Ramos (cell line): ENCODE data around the gene RGS14.

Source experiments
- in situ Hi-C: fragments of 300-500 bp; cut with MboI; formaldehyde crosslinking; loops from one replicate; pipeline ENCODE4 v1.14.3; 2022; ENCODE audit warnings: low sequenced_read_pairs; ENCODE audit not compliant: unreplicated experiment

RGS14 gene, protein sequence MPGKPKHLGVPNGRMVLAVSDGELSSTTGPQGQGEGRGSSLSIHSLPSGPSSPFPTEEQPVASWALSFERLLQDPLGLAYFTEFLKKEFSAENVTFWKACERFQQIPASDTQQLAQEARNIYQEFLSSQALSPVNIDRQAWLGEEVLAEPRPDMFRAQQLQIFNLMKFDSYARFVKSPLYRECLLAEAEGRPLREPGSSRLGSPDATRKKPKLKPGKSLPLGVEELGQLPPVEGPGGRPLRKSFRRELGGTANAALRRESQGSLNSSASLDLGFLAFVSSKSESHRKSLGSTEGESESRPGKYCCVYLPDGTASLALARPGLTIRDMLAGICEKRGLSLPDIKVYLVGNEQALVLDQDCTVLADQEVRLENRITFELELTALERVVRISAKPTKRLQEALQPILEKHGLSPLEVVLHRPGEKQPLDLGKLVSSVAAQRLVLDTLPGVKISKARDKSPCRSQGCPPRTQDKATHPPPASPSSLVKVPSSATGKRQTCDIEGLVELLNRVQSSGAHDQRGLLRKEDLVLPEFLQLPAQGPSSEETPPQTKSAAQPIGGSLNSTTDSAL

DNA sequence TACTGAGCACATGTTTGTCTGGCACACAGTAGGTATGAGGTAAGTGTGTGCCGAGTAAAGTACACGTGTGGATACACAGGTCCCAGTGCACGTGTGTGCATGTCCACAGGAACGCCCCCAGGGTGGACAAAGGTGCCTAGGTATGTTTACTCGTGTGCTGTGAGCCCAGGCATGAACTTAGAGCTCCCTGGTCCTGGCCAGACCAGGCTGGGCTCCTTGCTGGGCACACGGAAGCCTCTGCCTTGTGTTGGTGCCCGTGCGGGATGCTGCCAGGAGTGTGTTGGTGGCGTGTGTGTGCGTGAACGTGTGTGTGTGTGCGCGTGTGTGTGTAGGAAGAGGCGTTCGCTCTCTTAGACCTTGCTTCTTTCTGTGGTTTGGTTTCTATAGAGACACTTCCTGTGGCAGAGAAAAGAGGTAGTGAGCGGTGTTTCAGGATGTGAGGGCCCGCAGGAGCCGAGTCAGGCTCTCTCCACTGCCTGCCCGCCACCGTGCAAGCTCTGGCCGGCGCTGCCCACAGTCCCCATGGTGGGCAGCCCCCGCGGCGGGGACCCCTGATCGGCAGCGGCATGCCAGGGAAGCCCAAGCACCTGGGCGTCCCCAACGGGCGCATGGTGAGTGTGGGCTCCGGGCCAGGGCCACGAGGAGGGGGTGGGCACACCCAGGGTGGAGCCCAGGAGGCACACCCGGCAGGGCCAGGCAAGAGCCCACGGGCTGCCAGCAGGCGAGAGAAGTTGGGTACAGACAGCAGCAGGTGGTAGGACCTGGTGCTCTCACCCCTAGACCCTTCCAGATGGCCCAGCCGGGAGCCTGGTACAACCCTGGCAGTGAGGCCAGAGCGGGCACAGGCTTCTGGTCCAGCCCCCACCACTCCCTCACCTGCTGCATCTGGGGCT lies at the start of gene RGS14:
TSS of gene RGS14 (plus strand) at position 466 of the 893 bp plus-strand sequence. CDS start at position 567, 101 bp downstream.
- in situ Hi-C loops: no loop called here

DNA sequence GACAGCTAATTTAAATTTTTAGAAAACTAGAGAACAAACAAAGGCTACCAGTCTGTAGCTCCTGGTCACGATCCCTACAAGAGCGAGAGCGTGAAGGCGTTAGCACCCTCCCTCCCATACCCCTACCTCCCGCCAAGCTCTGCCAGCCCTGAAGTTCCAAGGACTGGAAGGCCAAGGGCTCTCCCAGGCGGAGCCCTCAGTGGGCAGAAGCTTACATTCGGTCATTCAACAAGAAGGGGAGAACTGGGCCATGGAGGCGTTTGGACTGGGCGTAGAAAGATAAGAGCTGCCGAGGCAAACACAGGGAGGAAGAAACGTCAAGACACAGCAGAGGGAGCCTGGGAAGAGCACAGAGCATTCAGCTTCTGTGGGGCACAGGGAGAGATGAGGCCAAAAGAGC lies 49.0 kb upstream of the RGS14 start:
- in situ Hi-C loops: no loop called here

DNA sequence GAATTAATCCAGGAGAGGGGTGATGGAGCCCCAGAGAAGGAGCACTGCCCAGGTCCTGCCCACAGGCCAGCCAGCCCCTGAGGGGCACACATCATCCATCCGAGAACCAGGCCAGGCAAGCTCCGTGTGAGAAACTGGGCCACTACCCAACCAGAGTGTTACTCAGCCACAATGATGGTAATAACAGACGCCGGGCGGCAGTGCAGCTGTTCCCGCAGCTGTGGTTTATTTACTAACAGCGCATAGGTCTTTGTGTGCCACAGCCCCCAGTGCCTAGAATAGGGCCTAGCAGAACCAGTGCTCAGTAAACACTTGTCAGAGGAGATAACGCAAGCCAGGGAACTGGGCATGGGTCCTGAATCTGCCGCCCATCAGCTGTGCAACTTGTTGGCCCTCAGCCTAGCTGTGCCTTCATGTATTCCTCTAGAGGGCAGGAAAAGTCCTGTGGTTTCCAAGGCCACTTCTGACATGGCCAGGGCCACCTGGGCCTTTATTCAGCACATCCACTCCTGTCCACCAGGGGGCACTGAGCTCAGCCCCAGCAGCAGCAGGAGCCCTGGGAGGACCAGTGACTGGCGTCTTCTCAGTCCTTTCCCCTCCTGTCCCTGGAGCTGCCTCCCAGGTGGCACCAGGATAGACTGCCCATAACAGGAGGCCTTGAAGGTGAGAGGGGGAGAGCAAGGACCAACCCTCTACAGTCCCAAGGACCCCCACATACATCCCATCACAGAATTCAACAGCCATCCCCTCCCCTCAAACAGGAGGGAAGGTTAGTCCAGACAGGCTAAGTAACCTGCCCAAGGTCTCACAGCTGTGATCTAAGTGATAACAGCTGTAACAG lies 48.2 kb upstream of the RGS14 start:
- in situ Hi-C loops: loop anchor here (5.0 kb wide), 2 partner anchors 148 to 192 kb away; no protein-coding TSS in a partner anchor

DNA sequence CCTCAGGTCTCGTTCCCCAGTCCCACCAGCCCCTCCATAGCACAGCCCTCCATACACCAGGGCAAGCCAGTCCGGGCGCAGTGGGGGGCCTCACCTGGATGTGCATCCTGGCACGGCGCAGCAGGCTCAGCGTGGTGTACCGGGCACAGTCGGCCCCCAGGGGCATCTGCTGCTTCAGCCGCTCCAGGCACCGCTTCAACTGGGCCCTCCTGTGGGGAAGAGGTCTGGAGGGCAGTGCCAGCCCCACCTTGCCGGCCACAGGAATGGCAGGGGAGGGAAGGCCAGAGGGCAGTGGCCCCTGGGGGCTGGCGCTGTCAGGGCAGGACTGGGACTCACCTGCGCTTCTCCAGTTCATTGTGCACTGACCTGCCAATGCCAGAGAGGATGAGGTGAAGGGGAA lies 47.4 kb upstream of the RGS14 start:
- in situ Hi-C loops: loop anchor here (5.0 kb wide), 2 partner anchors 147 to 193 kb away; no protein-coding TSS in a partner anchor

DNA sequence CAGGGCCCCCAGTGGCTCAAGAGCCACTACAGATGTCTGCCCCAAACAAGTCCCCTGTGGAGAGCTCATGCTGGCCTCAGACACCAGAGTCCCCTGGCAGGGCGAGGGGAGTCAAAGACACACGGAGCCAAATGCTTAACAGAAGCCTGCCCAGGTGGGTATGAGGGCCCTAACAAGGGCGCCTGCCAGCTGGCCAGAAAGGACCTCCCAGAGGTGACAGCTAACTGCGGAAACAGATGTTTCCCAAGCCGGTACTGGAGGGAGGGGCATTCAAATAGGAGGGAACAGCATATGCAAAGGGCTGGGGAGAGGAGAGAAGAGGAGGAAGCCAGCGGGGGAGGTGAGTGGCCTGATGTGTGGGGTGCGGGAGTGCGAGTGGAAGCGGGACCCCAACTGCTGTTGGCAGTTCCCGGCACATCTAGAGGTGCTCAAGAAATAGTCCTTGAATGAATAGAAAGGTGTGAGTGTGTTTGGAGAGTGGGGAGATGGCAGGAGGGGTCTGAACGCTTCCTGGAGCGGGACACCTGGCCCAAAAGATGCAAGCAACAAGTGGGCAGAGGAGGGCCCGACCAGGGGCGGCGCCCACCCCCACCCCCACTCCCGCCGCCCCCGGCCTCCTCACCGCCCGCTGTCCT lies 46.9 kb upstream of the RGS14 start:
- in situ Hi-C loops: loop anchor here (5.0 kb wide), 2 partner anchors 146 to 194 kb away; no protein-coding TSS in a partner anchor

DNA sequence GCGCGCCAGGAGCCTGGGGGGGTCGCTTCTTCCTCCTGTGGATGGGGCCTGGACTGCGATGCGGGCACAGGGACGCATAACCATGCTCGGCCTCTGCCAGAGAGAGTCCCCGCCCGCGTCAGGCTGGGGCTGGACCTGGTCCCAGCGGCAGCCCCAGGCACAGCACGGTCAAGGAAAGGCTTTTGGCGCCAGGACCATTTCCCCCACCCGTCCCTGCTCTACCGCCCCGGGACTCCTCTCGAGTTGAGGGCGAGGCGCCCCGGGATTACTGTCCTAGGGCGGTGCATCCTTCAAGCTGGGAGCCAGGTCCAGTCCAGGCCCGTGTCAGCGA lies 46.4 kb upstream of the RGS14 start:
- in situ Hi-C loops: loop anchor here (5.0 kb wide), 2 partner anchors 146 to 194 kb away; no protein-coding TSS in a partner anchor

DNA sequence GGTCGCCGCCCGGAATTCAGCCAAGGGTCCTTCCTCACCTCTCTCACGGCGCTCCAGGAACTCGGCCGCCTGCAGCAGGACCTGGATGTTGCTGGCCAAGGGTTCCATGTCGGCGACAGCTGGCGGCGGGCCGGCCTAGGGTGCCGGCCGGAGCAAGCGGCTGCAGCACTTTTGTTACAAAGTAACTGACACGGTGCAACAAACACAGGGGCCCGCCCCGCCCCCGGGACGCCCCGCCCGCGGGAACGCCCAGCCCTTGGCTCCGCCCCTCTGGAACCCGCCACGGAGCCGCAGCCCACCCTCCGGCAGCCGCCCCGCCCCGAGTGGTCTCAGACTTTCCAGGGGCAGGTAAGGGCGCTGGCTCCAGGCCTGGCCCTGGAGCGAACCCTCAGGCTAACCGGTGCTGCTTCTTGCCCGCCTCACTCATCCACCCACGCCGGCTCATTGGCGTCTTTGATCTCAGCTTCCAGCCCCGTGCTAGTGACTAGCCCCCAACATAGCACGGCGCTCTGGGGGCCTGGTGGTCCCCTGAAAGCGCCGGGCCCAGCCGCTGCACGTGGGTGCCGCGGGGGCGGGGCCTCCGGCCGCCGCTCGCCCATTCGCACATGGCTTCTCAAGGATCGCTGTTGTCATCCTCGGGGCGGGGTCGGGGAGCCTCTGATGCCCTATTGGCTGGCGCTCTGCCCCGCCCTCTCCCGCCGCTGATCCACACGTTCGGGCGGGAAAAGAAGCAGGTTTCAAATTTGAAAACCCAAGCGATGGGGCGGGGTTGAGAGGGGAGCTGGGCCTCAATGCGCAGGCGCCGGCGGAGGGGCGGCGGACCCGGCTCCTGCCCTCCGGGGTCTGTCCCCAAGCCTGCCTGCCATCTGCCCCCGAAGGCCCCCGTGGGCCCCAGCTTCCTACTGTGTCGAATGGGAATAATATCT lies 45.7 kb upstream of the RGS14 start, which contains the start of gene MXD3:
TSS of gene MXD3 (minus strand) at position 176 of the 926 bp plus-strand sequence. CDS start at position 108, 68 bp downstream.
- in situ Hi-C loops: loop anchor here (5.0 kb wide), 2 partner anchors 145 to 195 kb away; no protein-coding TSS in a partner anchor

DNA sequence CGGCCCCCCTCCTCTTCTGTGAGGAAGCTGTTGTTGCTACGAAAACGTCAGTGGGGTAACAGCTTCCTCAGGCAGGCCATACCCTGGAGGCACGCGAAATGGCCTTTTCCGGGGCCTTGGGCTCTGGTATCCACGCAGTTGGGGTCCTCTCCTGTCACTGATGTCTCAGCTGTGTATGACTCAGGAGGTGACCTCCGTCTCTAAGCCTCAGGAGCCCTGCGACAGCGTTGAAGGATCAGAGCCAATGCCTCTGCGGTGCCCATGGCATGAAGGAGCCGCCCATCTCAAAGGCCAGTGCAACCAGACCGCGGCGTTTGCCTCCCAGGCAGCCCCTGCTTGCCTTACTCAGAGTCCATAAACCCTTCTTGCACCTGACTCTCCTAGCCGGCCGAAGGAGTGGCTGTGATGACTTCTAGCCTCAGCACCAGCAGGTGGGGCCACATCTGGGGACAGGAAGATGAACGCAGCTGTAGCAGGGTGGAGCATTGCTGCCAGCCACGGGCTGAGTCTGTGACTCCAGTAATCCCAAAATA lies 45.0 kb upstream of the RGS14 start:
- in situ Hi-C loops: loop anchor here (5.0 kb wide), 2 partner anchors 145 to 195 kb away; no protein-coding TSS in a partner anchor

DNA sequence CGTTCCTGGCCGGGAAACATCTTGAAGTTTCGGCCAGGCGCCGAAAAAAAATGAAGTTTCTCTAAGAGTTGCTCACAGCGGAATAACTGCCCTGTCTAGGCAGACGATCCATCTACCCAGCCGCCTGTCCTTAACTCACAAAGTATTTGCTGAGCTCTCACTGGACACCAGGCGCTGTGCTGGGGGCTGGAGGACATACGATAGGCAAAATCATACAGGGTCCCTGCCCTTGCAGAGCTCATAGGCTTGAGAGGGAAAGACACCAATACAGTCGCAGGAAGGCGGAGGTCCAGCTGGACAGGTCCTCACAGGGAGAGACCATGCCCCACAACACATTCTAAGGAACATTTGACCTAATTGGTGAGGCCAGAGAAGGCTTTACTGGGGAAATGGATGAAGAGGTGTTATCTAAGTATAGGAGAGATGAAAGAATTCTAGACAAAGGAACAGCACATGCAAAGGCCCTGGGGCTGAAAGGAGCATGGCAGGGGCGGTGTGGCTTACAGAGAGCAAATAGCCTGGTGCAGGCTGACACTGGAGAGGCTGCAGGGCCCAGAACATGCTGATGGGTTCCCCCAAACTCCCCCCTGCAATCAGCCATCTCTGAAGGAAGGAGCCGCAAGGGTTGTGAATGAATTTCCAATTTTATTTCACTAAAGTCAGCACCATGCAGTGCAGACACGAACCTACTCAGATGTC lies 44.0 kb upstream of the RGS14 start:
- in situ Hi-C loops: loop anchor here (5.0 kb wide), 2 partner anchors 144 to 196 kb away; no protein-coding TSS in a partner anchor

DNA sequence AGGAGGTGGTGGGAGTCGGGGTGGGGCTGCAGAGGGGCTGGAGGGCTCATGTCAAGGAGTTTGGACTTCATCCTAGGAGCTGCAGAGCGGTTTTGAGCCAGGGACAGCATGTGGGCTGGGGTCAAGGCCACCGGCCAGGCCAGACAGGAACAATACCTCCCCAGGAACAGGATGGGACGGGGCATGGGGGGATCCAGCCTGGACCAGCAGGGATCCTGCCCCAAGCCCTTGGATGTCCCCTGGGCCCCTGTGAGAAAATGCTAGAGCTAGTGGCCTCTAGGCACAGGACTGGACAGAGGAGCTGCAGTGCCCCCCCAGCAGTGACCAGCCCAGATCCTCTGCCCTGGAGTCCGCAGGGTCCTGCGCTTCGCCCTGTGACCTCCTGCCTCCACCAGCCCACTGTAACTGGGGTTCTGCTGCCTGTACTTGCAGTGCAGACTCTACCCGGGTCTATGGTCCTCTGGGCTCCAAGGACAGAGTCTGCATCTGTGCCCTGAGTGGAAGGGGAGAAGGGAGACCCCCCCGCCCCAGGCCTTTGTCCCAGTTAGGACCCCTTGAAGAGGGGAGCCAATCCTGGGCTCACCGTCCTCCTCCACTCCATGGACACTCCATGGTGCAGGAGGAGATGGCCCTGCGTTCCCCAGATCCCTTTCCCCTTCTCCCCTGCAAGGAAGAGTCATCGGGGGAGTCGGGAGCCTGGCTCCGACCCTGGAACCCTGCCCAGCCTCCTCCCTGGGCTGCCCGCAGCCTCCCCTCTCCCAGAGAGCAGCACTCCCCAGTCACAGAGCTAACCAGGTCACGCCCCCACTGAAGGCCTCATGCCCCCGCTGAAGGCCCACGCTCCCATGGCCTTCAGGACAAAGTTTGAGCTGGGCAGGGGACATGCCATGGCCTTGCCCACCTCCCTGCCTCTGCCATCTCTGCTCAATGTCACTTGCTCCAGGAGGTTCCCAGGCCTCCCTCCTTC lies 43.1 kb upstream of the RGS14 start:
- in situ Hi-C loops: loop anchor here (5.0 kb wide), 2 partner anchors 143 to 197 kb away; no protein-coding TSS in a partner anchor

DNA sequence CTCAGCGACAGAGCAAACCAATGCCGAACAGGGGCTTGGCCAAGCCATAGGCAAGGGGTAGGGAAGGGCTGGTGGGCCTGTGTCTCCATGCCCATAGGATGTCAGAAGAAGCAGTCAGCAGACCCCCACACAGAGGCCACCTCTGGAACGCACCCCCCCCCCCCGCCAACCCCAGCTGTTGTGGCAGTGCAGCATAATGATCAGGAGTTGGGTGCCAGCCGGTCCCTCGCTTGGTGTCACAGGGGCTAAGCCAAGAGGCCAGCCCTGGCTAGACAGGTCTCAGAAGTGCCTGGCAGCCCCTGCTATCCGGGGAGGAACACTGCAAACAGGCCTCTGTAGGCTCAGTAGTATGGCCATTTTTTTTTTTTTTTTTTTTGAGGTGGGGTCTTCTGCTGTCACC lies 42.3 kb upstream of the RGS14 start:
- in situ Hi-C loops: no loop called here

DNA sequence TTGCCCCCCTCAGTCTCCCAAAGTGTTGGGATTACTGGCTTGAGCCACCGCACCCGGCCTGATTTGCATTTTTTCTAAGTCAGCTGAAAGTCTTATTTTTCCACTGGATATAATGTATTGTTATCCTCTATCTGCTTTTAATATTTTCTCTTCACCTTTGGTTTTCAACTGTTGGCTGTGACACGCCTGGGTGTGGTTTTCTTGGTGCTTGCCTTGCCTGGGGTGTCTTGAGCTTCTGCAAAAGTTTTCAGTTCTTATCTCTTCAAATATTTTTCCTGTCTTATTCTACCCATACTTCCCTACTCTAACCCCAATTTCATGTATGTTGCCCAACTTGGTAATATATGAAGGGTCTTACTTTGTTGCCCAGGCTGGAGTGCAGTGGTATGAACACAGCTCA lies 41.7 kb upstream of the RGS14 start:
- in situ Hi-C loops: no loop called here

DNA sequence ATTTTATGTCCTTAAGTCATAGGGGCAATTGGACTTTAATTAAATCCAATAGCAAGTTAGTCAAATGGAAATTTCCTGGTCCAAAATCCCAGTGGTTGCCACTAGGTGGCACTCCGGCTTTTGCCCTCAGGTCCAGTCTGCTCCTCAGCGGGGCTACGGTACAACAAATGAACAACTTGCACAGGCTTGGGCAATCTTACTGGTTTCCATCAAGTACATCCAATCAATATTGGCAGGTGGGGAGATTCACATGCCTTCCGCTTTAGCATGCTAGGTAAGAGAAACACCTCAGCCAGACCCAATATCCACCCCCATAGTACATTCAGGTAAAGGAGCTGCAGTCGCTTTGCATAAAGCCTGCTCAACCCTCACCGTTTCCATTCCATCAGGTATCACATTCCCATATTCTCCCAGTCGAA lies 39.8 kb upstream of the RGS14 start:
- in situ Hi-C loops: no loop called here

DNA sequence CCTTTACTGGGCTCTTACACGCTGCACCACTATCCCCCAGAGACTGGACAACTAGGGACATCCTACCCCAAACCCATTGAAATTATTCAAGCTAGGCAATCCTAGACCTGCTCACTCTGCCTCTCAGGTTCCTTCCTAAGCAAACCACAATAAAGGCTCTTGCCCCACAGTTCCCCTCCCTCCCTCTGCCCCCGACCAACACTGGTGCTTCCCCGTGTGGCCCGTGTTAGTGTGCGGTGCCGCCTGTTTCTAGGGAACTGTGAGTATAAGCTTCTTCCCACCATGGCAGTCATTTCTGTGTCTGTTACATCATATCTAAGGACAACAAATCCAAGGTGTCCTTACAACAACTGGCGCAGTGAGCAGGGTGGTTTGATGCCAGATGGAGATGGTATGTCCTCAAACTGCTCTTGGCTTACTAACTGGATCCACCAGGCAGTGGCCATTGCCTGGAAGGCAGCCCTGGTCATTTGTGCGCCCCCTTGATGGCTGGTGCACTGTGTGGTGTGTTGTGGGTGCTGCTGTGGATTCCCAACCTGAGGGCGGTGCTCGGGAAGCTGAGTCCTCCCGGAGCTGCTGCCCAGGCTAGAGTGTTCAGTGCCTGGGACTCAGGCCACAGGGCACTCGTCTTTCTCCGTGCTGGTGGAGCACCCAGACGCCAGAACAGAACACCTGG lies 37.7 kb upstream of the RGS14 start:
- in situ Hi-C loops: no loop called here

DNA sequence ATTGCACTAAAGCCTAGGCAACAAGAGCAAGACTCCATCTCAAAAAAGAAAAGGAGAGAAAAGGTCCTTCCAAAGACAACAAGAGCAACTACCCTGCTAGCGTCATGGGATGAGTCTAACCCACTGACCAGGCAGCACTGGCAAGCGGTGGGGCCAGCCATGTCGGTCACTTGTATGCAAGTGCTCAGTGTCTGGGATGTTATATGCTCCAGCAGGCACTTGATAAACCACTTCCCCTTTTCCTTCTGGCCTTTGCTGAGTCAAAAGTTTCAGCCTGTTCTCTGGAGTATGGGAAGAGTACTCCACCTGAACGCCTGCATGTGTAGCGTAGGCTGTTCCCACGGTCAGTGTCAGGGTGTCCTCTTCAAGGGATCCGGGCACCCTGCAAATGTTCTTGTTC lies 36.8 kb upstream of the RGS14 start:
- in situ Hi-C loops: no loop called here
